ENCODE results near the gene RSF1.
"Not testable (repeated sequence)": the region's sequence is repeated elsewhere in the genome, so short reads cannot be mapped to it uniquely, and the experiment has no call there.

RSF1 gene

GRCh38 chr11:77669848-77670511, 150.5 kb downstream of the RSF1 start:
- no peak for DNase-seq (ENCODE audit: low spot score)

DNA sequence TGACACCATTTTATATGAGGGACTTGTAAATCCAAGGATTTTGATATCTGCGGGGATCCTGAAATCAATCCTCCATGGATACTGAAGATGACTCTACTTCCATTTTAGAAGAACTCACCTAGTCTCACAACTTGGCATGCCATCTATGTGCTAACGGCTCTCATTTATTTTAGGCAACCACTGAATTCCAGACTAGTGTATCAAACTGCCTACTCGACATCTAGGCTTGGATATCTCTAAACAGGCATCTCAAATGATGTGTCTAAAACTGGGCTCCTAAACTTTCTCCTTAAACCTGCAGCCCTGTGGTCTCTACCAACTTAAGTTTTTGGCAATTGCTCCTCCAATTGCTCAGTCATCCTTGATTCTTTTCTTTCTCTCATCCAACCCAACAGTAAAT, 151.8 kb downstream of the RSF1 start:
- no peak for DNase-seq (ENCODE audit: low spot score)

DNA sequence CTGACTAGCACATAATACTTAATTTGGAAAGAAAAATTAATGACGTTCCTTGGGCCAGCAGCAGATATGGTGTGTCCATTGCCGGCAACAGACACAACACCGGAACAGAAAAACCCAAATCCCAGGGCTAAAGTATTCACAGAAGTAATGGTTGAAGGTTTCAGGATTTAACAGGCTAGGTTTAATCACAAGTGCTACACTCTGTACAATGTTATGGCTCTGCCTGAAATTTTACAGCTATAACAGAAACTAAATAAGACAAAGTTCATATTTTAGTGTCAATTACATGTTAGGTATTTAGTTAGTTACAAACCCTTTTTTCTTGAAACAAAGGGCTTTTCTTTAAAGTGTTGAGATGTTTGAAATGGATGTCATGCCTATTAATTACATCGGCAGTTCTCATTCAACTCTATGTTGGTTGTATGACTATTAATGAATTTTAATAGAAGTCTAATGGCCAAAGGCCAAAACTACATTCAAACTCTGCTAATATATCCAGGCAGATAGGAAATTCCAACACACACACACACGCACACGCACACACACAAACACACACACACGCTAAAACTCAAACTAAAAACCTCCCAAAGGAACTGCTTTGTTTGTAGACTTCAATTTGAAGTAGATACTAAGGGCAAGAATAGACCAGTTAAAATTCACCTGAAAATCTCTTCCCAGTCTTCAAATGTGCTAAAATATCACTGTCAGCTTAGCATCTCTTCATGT, 155.1 kb downstream of the RSF1 start:
- DNase-seq (ENCODE audit: low spot score) = no peak

DNA sequence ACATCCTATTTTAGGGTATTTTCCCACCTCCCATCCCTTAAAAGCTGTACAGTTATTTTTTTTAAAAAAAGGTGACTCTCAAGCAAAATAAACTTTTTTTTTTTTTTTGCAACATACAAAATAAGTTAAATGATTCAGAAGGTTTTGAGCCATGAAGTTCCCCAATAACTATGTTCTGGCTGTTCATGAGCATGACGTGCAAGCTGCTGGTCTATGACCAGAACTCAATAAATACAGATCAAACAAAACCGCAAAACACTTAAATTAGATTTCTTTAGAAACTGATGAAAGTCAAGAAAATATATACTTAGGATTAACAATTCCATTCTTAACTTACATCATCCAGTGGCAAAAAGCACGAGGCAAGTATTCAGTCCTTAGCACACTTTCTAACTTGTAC, 158.9 kb downstream of the RSF1 start:
- DNase-seq (ENCODE audit: low spot score) = no peak

DNA sequence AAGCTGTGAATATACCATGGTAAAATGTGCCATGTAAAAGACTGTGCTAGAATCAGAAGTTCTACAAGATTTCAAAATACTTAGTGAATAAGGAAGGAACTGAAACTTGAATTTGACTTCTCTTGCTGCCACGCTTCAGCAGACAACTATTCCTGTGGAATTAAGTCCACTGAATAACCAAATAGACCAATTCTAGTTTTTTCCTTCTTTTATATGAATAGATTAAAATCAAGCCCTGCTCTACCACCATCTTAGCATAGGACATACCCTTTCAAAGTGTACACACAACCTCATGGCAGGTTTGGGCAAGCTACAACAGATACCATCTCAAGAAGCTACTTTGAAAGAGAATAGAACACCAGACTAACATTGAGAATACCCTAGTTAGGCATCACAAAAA, 159.6 kb downstream of the RSF1 start:
- no peak for DNase-seq (ENCODE audit: low spot score)

DNA sequence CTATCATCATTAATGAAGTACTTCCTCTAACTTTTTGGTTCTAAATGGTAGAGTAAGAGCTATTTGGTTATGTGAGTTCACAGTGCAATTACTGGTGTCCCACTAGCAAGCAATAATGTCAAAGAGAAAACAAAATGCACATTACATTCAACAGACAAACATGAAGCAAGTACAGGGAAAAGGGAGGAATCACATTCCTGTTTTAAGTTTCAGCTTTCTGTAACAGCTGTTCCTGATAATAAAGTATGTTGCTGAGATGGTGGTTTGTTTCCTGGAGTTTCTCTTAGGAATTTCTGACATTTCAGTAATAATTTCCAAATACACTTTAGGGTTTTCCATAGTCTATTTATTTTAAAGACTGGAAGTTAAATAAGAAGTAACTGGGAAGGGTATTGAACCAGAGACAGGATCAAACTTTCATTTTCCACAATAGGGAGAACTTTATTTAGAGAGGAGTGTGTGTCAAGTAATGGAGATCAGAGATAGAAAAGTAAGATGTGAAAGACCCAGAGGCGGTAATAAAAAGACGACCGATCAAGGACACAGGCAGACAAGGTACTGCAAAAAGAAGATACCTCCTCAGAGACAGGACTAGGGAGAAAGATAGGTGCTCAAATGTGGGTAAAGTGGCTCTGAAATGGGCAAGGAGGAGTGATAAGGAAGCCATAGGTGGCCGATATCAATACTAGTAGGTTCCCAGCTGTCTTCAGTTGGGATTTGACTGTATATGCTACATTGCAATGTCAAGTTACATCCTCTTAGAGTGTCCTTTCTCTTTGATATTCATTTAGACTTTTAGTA, 162.1 kb downstream of the RSF1 start:
- no peak for DNase-seq (ENCODE audit: low spot score)

- peak; percentile 22 for DNase-seq (ENCODE audit: low spot score)
These were observed 164.2 kb downstream of the RSF1 start for GRCh38 chr11:77656362-77656761.

GRCh38 chr11:77654770-77655434, 165.6 kb downstream of the RSF1 start:
- DNase-seq (ENCODE audit: low spot score) = no peak

DNA sequence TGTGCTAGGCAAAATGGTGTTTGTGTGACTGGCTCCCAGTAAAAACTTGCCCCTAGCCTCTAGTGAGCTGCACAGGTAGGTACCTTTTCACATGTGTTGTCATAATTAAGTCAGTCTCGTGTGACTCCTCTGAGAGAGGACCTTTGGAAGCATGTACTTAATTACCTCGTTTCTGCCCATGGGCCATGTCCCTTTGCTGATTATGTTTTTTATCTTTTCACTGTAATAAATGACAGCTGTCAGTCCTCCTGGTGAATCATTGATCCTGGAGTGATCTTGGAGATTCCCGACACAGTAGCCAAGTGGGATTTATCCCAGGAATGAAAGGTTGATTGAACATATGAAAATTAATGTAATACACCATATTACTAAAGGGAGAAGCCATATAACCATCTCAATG, 170.4 kb downstream of the RSF1 start:
- no peak for DNase-seq (ENCODE audit: low spot score)

DNA sequence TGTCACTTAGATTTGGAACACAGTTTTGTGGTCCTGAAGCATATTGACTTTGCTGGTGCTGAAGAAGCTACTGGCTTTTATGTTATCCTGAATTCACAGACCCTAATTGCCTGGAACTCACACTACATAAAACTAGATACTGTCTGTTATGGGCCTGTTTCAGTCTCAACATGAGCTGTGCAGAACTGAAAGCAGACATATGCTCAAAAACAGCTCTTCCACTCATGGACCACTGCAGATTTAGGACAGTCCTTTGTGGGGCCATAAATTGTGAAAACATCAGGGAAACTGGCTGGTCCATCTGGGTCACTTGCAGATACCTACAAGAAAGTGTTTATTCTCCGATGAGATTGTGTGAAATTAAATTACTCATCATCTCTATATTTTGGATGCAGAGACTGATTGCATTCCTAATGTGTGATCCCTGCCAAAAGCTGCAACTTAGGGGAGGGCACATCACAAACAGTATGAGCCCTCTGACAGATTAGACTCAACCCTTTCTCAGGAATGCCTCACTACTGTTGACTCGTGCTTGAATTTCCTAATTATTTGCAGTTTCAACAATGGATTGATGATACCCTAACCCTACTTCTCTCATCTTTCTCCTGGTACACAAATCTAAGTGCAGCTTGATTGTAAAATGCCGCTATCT, 172.7 kb downstream of the RSF1 start:
- no peak for DNase-seq (ENCODE audit: low spot score)

- DNase-seq (ENCODE audit: low spot score) = no peak
These were observed 175.6 kb downstream of the RSF1 start for GRCh38 chr11:77644887-77645286.

GRCh38 chr11:77642228-77642627, 178.3 kb downstream of the RSF1 start:
- no peak for DNase-seq (ENCODE audit: low spot score)

DNA sequence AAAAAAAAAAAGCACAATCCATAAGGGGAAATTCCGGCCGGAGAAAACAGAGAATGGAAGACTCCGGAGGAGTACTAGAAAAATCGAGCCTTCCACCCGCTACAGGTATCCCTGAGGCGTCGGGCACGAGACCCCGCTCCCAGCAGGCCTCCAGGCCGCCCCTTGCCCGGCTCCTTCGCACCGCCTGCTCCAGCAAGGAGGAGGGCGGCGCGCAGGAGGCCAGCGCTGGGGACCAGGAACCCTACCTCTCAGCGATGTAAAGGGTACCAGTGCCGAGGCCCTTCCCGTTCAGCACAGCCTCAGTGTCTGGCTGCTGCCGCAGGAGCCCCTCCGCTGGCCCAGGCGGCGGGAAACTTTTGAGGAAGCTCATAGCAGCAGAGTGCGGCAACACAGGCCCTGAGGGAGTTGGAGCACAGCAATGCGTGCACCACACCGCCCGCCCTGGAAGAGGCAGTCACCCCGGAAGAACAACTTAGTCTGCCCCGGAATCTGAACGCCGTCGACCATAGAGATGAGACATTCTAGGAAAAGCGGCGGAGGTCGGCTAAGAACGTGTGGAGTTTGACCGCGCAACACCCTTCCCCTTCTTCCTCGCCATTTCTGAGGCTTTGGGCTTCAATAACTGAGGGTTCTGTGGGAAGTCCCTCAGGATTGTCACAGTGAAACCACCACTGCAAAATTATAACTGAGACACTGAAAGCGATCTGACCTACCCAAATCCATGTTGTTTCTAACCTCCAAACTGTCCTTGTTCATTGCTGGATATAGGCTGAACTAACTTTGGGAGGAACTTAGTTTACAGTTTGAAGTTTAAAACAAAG, 183.0 kb downstream of the RSF1 start, which contains the start of gene CLNS1A:
CLNS1A (minus strand) TSS at position 450 of the 821 bp plus-strand sequence; CDS start at position 370, 80 bp downstream.
- DNase-seq (ENCODE audit: low spot score) = peak; percentile 87

GRCh38 chr11:77636731-77637344, 183.7 kb downstream of the RSF1 start:
- DNase-seq (ENCODE audit: low spot score) = no peak

DNA sequence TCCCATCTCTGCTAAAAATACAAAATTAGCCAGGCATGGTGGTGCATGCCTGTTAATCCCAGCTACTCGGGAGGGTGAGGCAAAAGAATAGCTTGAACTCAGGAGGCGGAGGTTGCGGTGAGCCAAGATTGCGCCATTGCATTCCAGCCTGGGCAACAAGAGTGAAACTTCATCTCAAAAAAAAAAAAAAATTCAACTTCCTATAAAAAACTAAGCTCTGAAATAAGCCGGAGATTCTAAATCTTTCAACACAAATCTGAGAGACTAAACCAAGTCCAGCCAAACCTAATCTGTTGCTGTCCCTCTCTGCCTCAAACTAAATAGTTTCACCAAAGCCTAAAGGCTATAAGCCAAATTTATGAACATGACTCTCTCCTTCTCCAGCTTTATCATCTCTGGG, 186.6 kb downstream of the RSF1 start:
- DNase-seq (ENCODE audit: low spot score) = not testable (repeated sequence)

DNA sequence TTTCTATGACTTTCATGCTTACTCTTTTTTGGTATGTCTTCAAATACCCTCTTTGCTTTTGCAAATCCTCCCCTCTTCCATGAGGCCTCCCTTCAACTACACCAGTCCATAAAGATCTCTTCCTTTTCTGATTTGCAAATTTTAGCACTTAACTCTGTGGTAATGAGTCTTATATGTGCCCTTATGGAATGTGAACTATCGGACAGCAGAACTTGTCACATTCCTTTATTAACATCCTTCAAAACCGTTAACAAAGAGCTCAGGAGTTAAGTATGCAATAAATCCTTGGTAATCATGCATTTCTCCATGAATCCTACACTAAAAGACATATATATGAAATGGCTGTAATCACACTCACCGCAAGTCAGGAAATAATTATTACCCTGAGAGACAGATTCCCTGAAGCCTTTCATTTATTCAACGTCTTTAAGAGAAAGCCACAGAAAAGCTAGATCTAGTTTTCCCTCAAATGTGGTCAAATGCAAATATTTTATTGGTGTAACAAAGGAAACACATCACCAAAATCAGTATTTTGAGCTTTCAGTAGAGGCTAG, 190.3 kb downstream of the RSF1 start:
- DNase-seq (ENCODE audit: low spot score) = no peak

DNA sequence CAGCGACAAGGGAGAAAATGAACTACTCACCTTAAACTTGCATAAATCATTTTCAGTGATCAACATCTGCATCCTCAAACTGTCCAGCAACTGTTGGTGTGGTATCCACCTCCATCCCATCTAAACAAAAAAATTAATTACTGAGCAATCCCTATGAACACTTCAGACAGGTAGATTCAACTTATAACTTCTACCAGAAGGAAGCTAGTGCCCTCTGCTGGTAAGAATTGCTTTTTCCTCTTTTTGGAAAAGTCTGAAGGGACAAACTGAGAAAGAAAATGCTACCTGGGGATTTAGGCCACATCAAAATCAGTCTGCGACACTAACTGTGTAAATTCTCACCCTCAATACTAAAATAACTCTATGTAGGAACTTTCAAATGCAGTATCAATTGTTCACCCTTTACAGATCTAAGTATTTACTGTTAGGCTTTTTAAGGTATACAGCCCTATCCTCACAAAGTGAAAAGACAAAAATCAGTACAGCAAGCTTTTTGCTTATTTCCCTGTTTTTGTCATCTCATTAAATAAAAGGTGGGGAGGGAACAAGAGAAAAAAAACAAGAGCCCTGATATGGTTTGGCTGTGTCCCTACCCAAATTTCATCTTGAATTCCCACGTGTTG, 200.8 kb downstream of the RSF1 start:
- DNase-seq (ENCODE audit: low spot score) = peak; percentile 28

- DNase-seq (ENCODE audit: low spot score) = no peak
These were observed 202.6 kb downstream of the RSF1 start for GRCh38 chr11:77617892-77618291.

DNA sequence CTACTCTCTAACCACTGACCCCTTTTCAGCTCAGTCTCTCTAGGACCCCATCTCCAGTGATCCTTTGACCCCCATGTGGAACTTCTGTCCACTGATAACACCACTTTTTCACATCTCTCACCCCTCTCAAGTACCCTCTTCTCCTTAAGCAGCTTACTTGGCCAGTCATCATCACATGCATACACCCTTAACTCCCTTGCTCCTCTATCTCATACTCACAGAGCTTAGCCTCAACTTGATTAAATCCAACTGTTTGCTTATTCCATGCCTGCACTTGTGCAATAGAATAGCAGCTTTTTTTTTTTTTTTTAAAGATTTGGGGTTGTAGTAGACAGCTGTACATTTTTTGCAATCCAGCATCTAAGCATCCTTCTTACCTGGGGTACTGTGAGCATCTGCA, 208.6 kb downstream of the RSF1 start:
- DNase-seq (ENCODE audit: low spot score) = no peak
